HFFc6 (cell line): ENCODE results near the gene CCDC33. TPM values are rescaled to one million over a fixed set of nuclear protein-coding genes. Genes with fewer than 3 reads are reported as not detected.
A peak's percentile ranks its signal among the peaks of the same experiment; 100 is the strongest.

Experiments used
- DNase-seq: peaks from one replicate; pipeline ENCODE4 v3.0.0-alpha.2; 2018
- H3K27ac Mint-ChIP-seq: 2 replicates; pipeline ENCODE4 v1.8.0; 2020; ENCODE audit warnings: mild to moderate bottlenecking, mixed read lengths
- H3K27me3 Mint-ChIP-seq: 2 replicates; pipeline ENCODE4 v1.8.0; 2021; ENCODE audit warnings: mild to moderate bottlenecking, moderate library complexity, mixed read lengths; ENCODE audit not compliant: insufficient read depth
- H3K36me3 Mint-ChIP-seq: 2 replicates; pipeline ENCODE4 v1.8.0; 2021; ENCODE audit warnings: low read depth, mixed read lengths
- H3K4me1 Mint-ChIP-seq: 2 replicates; pipeline ENCODE4 v1.8.0; 2020; ENCODE audit warnings: low read depth, mixed read lengths
- H3K4me3 Mint-ChIP-seq: 2 replicates; pipeline ENCODE4 v1.8.0; 2020; ENCODE audit warnings: mild to moderate bottlenecking, moderate library complexity, mixed read lengths
- H3K9me3 Mint-ChIP-seq: 2 replicates; pipeline ENCODE4 v1.8.0; 2020; ENCODE audit warnings: mild to moderate bottlenecking, mixed read lengths
- CTCF ChIP-seq: fragments of 200-600 bp; sonication (generic); IDR thresholded peaks from 2 replicates; pipeline ENCODE4 v1.5.0; 2021; ENCODE audit warnings: antibody characterized with exemption, mild to moderate bottlenecking
- total RNA-seq, 6 experiments: library from RNA; stranded (reverse); fragmentation: NEBNext Ultra II Directional; extraction: Animal tissue kit (Norgen Biotek cat#: 25700); gene quantifications; 2 replicates in 1 of 6; 3 replicates in 5 of 6; pipeline ENCODE4 v1.2.3, GENCODE V29; 2021

CCDC33 gene
- total RNA-seq, 6 experiments from 2014 or later, result 0.30 TPM; not detected in 5

- Mint-ChIP-seq H3K36me3 (no peaks in the 10 kb centered on the region), H3K4me3 (no peak overlapping the region), H3K9me3 (no peaks in the 10 kb centered on the region), H3K27me3 (peaks cover 23% of the 10 kb centered on the region), H3K27ac (no peak overlapping the region), H3K4me1 (no peaks in the 10 kb centered on the region)
- no peak for DNase-seq
- TF ChIP-seq CTCF, result no peak
Observed at GRCh38 chr15:74324714-74325113, 88.6 kb downstream of the CCDC33 start.

GRCh38 chr15:74326746-74327145, 90.6 kb downstream of the CCDC33 start:
- no peak for TF ChIP-seq CTCF
- H3K4me3 Mint-ChIP-seq, result no peak overlapping the region
- H3K27ac Mint-ChIP-seq, result no peak overlapping the region
- no peaks in the 10 kb centered on the region for H3K36me3 Mint-ChIP-seq
- peaks cover 25% of the 10 kb centered on the region for H3K27me3 Mint-ChIP-seq
- no peaks in the 10 kb centered on the region for H3K4me1 Mint-ChIP-seq
- no peaks in the 10 kb centered on the region for H3K9me3 Mint-ChIP-seq
- DNase-seq, result peak; percentile 14

- H3K27me3 Mint-ChIP-seq, result peaks cover 25% of the 10 kb centered on the region
- no peaks in the 10 kb centered on the region for H3K36me3 Mint-ChIP-seq
- no peak overlapping the region for H3K27ac Mint-ChIP-seq
- no peak overlapping the region for H3K4me3 Mint-ChIP-seq
- H3K9me3 Mint-ChIP-seq, result no peaks in the 10 kb centered on the region
- no peaks in the 10 kb centered on the region for H3K4me1 Mint-ChIP-seq
- no peak for TF ChIP-seq CTCF
- DNase-seq, result no peak
Observed at GRCh38 chr15:74327756-74328155, 91.6 kb downstream of the CCDC33 start.

- Mint-ChIP-seq H3K4me1 (no peaks in the 10 kb centered on the region), H3K9me3 (no peaks in the 10 kb centered on the region), H3K27me3 (peaks cover 25% of the 10 kb centered on the region), H3K27ac (no peak overlapping the region), H3K4me3 (no peak overlapping the region), H3K36me3 (no peaks in the 10 kb centered on the region)
- TF ChIP-seq CTCF, result no peak
- no peak for DNase-seq
Observed at GRCh38 chr15:74328331-74329056, 92.4 kb downstream of the CCDC33 start.

GRCh38 chr15:74330861-74331408, 94.8 kb downstream of the CCDC33 start:
- DNase-seq, result no peak
- Mint-ChIP-seq H3K4me3 (no peak overlapping the region), H3K4me1 (no peaks in the 10 kb centered on the region), H3K36me3 (no peaks in the 10 kb centered on the region), H3K27ac (no peak overlapping the region), H3K27me3 (peaks cover 24% of the 10 kb centered on the region), H3K9me3 (no peaks in the 10 kb centered on the region)
- TF ChIP-seq CTCF, result no peak
